Measurements from ENCODE around the gene CES2.
A peak's percentile ranks its signal among the peaks of the same experiment; 100 is the strongest.

The CES2 gene

DNA sequence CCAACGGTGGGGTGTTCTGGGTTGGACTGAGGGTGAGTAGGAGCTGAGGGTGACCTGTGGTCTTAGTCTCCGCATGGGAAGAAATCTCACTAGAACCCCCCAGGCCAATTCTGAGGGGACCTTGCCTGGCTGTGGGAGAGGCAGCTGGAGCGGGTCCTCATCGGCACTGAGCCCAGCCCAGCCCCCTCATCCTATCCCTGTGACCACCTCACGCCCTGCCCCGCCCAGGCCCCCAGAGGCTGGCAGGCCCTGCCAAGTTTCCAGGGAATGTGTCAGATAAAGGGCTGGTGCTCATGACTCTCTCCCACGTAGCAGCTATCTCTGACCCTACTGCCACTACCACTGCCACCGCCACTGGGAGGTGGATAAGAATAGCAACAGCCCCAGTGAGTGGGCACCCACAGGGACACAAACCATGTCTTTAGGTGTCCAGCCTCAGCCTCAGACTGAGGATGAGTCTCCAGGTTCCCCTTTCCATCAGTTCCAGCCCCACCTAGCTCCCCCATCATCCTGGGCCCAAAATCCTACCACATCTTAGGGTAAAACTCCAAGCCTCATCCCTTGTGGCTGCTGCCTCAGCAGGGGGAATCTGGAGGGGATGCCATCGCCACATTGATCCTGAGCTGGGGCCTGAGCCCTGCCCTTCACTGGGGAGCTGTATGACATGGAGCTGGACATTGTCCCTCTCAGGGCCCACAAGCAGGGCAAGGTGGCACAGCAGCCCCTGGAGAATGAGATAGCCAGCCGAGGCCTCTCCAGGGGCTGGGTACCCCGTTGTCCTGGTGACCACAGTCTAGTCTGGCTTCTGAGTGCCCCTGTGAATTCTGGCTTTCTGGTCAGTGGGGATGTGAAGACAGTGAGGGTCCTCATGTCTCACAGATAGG is 31.5 kb upstream of the CES2 start:
- DNase-seq, result no peak

- no peak for DNase-seq
Observed at GRCh38 chr16:66904428-66904845, 30.9 kb upstream of the CES2 start.

GRCh38 chr16:66904846-66905632 is 30.3 kb upstream of the CES2 start:
- no peak for DNase-seq

- peak in 1 of 2 donors; percentile 18 for DNase-seq
Observed at GRCh38 chr16:66905633-66906539, 29.4 kb upstream of the CES2 start.

DNA sequence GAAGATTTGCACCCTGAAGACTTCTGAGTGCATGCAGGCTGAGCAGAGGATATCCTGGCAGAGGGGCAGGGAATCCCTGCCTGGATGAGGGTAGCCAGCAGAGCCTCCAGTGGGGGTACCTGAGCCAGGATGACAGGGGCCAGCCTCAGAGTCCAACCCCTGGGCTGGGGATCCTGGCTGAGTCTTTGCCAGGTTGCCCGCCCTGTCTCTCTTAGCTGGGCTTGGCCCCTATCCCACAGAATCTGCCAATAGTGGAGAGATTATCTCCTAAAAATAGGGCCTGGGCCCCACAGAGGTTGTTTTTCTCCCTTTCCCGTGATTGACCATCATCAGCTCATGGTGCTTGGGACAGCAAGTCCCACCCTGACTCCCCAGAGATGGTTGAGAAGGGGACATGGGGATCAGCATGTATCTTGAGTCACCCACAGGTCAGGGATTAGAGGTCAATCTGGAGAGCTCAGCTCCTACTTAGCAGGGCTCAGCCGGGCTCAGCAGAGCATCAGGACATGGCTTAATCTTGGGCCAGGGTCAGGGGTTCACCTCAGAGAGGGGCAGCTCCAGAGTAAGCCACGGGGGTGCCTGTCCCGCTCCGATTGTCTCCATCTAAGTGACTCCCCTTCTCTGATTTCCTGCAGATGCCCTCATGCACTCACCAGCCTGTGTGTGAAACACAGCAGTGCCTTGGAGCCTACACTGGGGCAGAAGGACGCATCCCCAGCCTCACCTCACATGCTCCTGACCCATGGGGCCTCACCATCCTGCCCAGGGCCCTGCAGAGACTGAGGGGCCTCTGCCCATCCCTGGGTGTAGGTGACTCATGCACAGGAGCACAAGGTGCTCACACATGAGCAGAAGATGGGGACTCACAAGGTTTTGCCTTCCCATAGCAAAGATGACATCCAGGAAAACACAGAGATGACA is 28.1 kb upstream of the CES2 start:
- no peak for DNase-seq

GRCh38 chr16:66908116-66908515 is 27.2 kb upstream of the CES2 start:
- no peak for DNase-seq

GRCh38 chr16:66908762-66909559 is 26.4 kb upstream of the CES2 start:
- no peak for DNase-seq

DNA sequence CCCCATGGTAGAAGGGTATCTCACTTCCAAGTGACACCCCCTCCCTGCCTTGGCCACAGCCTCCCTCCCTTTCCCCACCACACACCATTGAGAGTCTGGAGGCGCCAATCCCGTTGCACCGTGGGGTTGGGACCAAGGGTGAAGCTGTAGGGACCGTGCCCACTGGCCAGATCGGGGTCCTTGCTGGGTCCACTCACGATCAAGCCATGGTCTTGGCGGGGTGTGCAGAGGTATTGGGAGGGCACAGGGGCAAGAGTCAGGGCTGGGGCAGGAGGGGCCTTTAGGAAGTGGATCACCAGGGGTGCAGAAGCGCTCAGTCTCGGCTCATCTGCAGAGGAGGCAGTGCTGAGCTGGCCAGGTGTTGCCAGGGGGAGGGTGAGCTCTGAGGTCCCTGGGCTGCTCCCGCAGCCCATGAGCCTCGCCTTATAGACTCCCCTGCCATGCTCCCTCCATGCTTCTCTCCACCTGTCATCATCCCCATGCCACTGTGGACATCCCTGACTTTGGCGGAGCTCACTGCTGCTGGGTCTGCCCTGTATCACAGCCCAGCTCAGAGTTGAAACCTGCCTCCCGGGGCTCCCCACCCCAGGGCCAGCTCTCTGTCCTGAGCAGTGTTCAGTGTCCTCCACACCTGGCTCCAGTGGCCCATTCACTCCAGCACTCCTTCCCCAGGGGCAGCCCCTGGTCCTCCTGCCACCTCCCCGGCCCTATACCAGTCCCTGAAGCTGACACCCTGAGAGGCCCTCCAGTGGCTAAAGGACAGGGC is 25.0 kb upstream of the CES2 start:
- DNase-seq, result no peak

GRCh38 chr16:66911112-66911511 is 24.2 kb upstream of the CES2 start:
- DNase-seq, result no peak

DNA sequence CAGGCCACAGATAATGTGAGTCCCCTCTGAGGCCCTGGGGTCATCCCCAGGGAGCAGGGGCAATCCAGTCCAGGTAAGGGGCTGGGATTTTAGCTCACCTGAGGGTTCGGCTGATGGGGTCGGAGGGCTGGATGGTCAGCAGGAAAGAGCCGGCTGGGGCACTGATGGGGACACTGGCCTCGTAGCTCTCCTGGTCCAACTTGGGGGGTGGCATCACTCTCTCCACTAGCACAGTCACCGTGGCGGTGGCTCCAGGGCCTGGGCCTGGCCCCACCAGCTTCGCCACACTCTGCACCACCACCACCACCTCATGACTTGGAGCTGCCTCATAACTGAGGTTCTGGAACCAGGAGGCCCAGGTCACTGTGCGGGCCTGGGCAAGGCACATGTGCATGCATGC is 23.5 kb upstream of the CES2 start:
- no peak for DNase-seq

DNA sequence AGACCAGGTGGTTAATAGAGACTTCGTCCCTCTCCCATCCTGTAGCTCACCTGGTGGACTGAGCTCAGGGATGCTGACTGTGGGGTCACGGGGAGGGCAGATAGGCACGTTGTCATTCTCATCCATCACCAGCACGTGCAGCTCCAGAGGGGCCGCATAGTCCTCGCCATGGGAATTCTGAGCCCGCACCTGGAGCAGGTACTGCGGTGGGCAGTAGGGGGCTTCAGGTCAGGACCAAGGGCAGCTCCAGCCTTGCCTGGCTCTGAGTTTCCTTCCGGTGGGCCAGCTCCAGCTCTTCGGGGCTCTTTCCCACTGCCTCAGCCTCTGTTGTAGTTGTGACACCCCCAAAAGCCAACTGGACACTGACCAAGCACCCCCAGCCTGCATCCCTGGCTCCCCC is 22.2 kb upstream of the CES2 start:
- no peak for DNase-seq

DNA sequence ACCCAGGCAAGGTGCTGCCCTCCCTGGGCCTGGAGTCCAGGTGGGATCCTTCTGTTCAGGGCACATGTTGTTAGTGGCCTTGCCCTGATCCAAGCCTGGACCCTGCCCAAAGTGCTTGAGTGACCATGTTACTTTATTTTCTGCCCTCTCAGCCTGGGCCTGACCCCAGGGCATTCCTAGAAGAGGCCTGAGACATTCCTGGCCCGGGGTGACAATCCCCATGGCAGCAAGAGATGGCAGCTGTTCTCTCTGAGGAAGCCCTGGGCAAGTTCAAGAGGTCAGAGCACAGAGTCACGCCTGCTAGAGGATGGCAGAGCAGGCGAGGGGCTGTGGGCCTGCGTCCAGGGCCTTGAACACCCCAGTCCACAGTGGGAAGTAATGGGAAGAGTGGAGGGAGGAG is 21.6 kb upstream of the CES2 start:
- DNase-seq, result no peak

DNA sequence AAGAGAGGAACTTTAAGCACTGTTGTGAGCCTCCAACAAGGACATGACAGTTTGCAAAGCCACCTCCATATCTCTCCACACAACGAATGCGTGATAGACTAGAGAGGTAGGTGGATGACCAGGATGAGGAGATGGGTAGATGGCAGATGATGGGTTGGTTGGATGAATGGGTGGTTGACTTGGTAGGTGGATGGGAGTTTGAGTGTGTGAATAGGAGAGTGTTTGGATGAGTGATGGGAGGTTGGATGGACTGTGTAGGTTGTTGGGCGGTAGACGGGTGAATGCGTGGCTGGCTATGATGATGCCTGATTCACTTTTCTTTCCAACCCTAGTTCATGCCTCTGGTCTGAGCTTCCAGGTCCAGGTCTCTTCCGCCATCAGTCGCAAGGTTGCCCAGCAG is 20.8 kb upstream of the CES2 start:
- no peak for DNase-seq

- DNase-seq, result no peak
Observed at GRCh38 chr16:66915041-66915440, 20.3 kb upstream of the CES2 start.

DNA sequence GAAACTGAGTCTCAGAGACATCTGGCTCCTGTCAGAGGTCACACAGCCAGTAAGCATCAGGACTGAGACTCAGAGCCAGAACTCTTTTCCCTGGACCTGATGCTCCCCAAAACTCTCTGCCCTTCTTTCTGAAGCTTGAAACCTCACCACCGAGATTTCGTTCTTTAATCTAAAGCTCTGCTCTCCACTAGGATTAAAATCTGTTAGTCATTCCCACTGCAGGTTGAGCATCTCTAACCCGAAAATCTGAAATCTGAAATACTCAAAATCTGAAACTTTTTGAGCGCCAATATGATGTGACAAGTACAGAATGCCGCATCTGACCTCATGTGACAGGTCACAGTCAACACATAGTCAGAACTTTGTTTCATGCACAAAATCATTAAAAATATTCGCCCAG is 18.8 kb upstream of the CES2 start:
- DNase-seq, result no peak

DNA sequence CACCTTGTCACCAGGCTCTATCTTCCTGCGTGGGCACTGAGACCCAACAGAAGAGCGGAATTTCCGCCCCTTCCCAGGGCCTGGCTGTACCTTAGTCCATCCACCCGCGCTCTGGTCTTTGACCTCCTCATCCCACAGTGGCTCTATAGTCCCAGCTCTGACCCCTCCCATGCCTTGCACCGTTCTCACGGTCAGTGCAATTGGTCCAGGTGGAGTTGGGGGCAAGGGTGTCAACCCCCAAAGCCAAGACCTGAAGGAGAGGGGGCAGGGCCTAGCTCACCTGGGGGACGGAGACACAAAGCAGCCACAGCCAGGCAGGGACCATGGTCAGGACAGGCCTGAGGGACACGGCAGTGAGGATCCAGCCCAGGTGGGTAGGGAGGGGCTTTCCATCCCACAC is 17.6 kb upstream of the CES2 start:
- DNase-seq, result no peak

DNA sequence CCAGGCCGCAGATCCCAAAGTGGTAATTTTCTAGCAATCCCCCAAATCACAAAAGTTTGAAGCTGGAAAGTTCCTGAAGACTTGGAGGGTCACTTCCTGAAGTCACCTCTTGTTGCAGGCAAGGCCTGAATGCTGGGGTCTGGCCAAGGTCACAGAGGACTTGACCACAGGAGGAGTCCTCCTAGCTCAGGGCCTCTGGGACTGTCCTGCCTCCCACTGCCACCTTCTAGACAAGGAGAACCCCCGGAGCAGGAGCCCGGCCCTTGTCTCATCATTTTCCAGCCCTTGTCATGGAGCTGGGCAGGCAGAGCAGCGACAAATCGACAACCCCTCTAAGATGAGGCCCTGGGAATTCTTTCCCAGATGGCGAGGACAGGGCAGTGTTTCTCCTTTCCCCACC is 17.0 kb upstream of the CES2 start:
- DNase-seq, result no peak

DNA sequence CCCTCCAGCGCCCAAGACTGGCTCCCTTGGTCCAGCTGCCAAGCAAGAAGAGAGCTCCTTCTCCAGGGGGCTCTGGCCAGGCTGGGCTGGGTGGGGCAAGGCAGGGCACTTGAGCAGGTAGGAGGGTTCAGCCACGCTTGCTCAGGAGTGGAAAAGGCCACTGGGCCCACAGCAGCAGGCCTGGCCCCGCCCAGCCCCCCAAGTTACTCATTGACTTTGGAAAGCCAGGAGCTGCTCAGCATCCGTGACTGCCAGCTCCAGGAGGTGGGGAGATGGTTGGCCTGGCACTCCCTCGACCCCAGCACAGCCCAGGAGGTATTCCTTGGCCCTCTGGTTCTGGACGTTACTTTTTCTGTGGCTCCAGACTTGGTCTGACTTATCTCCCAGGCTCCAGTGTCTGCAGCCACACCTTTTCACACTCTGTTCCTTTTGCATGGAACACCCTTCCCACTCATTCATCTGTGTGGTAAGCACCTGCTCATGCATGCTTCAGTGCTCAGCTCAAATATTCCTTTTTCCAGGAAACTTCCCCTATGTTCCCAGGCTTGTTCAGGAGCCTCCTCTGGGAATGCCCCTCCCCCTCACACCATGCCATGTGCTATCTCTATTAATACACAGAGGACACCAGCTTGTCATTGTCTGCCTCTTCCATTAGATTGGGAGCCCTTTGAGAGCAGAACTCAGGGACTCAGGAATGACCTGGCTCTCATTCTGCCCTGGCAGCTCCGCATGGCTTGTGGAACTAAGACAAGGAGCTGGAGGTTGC is 16.3 kb upstream of the CES2 start, which contains the start of gene CDH16:
TSS of gene CDH16 (minus strand) at position 83 of the 766 bp plus-strand sequence. CDS start 820 bp downstream, outside the sequence.
- no peak for DNase-seq

GRCh38 chr16:66919569-66920298 is 15.6 kb upstream of the CES2 start:
- no peak for DNase-seq
